RWPE2 (cell line): Measurements from ENCODE around the gene TCF12.
"Not testable (repeated sequence)": the region's sequence is repeated elsewhere in the genome, so short reads cannot be mapped to it uniquely, and the experiment has no call there.

Experiments used
- ATAC-seq: fragments of 200-7000 bp; cut with Tn5 transposase; 3 replicates; pipeline ENCODE4 v1.9.1; 2021; ENCODE audit warnings: low read depth
- DNase-seq: peaks from one replicate; pipeline ENCODE4 v3.0.0-alpha.2; 2020; ENCODE audit warnings: low spot score
- H3K27ac ChIP-seq: fragments of 450-650 bp; 2 replicates; pipeline ENCODE4 v1.5.1; 2017; ENCODE audit warnings: mild to moderate bottlenecking; ENCODE audit not compliant: poor library complexity, severe bottlenecking
- H3K27me3 ChIP-seq: fragments of 250-450 bp; sonication (Bioruptor Pico); 2 replicates; pipeline ENCODE4 v1.5.1; 2021; ENCODE audit warnings: mild to moderate bottlenecking, moderate library complexity; ENCODE audit not compliant: insufficient read depth, poor library complexity, severe bottlenecking
- H3K36me3 ChIP-seq: fragments of 250-450 bp; sonication (Bioruptor Pico); 2 replicates; pipeline ENCODE4 v1.5.1; 2020; ENCODE audit warnings: low read depth, mild to moderate bottlenecking, moderate library complexity
- H3K4me1 ChIP-seq: fragments of 250-450 bp; sonication (Bioruptor Pico); 2 replicates; pipeline ENCODE4 v1.5.1; 2021; ENCODE audit warnings: mild to moderate bottlenecking, moderate library complexity; ENCODE audit not compliant: insufficient read depth, poor library complexity, severe bottlenecking
- H3K4me3 ChIP-seq: fragments of 250-450 bp; sonication (Bioruptor Pico); 2 replicates; pipeline ENCODE4 v1.5.1; 2021; ENCODE audit warnings: mild to moderate bottlenecking, moderate library complexity; ENCODE audit not compliant: severe bottlenecking
- H3K9me3 ChIP-seq: fragments of 250-450 bp; sonication (Bioruptor Pico); 2 replicates; pipeline ENCODE4 v1.5.1; 2021; ENCODE audit warnings: mild to moderate bottlenecking, moderate library complexity; ENCODE audit not compliant: severe bottlenecking
- CTCF ChIP-seq: fragments of 450-650 bp; IDR thresholded peaks from one replicate; pipeline ENCODE4 v1.5.1; 2017; ENCODE audit warnings: mild to moderate bottlenecking, moderate library complexity; ENCODE audit not compliant: poor library complexity, severe bottlenecking

The TCF12 gene

GRCh38 chr15:57094321-57095257, 176.1 kb downstream of the TCF12 start:
- no peaks in the 10 kb centered on the region for H3K4me1 ChIP-seq
- no peak overlapping the region for H3K27ac ChIP-seq
- peaks cover 27% of the 10 kb centered on the region for H3K36me3 ChIP-seq
- DNase-seq (no peak), ATAC-seq (no peak)
- no peak overlapping the region for H3K4me3 ChIP-seq
- TF ChIP-seq CTCF = no peak
- no peaks in the 10 kb centered on the region for H3K27me3 ChIP-seq
- no peaks in the 10 kb centered on the region for H3K9me3 ChIP-seq

GRCh38 chr15:57095896-57096295, 177.5 kb downstream of the TCF12 start:
- Histone ChIP-seq H3K4me1 (no peaks in the 10 kb centered on the region), H3K36me3 (peaks cover 27% of the 10 kb centered on the region), H3K4me3 (no peak overlapping the region), H3K27me3 (no peaks in the 10 kb centered on the region), H3K9me3 (no peaks in the 10 kb centered on the region), H3K27ac (no peak overlapping the region)
- TF ChIP-seq CTCF = no peak
- DNase-seq (no peak), ATAC-seq (no peak)

- TF ChIP-seq CTCF = no peak
- H3K9me3 ChIP-seq = no peaks in the 10 kb centered on the region
- H3K27ac ChIP-seq = no peak overlapping the region
- H3K4me3 ChIP-seq = no peak overlapping the region
- DNase-seq (no peak), ATAC-seq (peak; percentile 14; the same call in 1 of the 3 replicates)
- H3K4me1 ChIP-seq = no peaks in the 10 kb centered on the region
- H3K27me3 ChIP-seq = no peaks in the 10 kb centered on the region
- H3K36me3 ChIP-seq = peaks cover 20% of the 10 kb centered on the region
Measured at GRCh38 chr15:57097246-57097645, 178.8 kb downstream of the TCF12 start.

GRCh38 chr15:57097919-57098543, 179.6 kb downstream of the TCF12 start:
- not testable (repeated sequence) for H3K4me1 ChIP-seq, DNase-seq, H3K4me3 ChIP-seq, H3K27me3 ChIP-seq, H3K27ac ChIP-seq, H3K9me3 ChIP-seq, ATAC-seq
- H3K36me3 ChIP-seq = peaks cover 13% of the 10 kb centered on the region

GRCh38 chr15:57098896-57099295, 180.5 kb downstream of the TCF12 start:
- Histone ChIP-seq H3K27ac (no peak overlapping the region), H3K4me1 (no peaks in the 10 kb centered on the region), H3K27me3 (no peaks in the 10 kb centered on the region), H3K4me3 (no peak overlapping the region), H3K36me3 (peaks cover 5% of the 10 kb centered on the region), H3K9me3 (no peaks in the 10 kb centered on the region)
- ATAC-seq (no peak), DNase-seq (no peak)
- TF ChIP-seq CTCF = no peak
